SHP77 (cell line): ENCODE measurements around the gene COPG2.

Source experiments
- DNase-seq, 2 experiments: peaks; one replicate each; lab custom pipeline; 2025; lab: John Stamatoyannopoulos, UW

Gene COPG2

DNA sequence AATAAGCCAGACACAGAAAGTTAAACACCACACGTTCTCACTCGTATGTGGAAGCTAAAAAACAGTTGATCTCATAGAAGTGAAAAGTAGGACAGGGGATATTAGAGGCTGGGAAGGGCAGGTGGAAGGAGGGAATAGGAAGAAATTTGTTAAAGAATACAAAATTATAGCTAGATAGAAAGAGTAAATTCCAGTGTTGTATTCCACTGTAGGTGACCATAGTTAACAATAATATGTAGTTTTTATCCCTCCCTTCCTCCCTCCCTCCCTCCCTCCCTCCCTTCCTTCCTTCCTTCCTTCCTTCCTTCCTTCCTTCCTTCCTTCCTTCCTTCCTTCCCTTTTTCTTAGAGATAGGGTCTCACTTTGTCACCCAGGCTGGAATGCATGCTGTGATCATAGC is 196.6 kb downstream of the COPG2 start:
- no peak for DNase-seq

GRCh38 chr7:130468612-130469011 is 199.9 kb downstream of the COPG2 start:
- no peak for DNase-seq

- DNase-seq, result no peak
Observed at GRCh38 chr7:130463553-130464434, 204.8 kb downstream of the COPG2 start.

DNA sequence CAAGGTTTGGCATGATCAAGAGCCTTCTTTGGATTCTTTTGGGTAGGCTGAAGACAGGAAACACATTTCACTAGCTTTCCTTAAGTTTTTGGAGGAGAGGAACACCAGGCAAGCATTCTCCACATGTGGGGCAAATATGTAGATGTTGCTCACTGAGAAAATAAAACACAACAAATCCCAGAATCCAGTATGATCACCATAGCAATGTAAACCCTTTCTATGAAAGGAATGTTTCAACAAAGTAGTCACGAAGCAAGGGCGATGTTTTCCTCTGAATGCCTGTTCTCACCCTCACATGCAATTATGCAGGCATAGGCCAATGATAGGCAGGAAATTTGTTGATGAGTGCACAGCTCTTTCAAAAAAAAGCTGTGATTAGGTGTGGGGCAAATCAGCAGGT is 207.3 kb downstream of the COPG2 start:
- no peak for DNase-seq

- no peak for DNase-seq
Observed at GRCh38 chr7:130458257-130458656, 210.3 kb downstream of the COPG2 start.
